CD4-positive, alpha-beta T cell treated with Interferon alpha-2 for 1 hour (primary cell): Measurements from ENCODE around the gene TRIM27.
"Not testable (repeated sequence)": the region's sequence is repeated elsewhere in the genome, so short reads cannot be mapped to it uniquely, and the experiment has no call there.

Experiments used
- DNase-seq, 2 donors: peaks; one replicate each; pipeline ENCODE4 v3.0.0-alpha.2; 2020 to 2022

The TRIM27 gene

GRCh38 chr6:28862077-28862476 lies 61.7 kb downstream of the TRIM27 start:
- no peak for DNase-seq

GRCh38 chr6:28861339-28861738 lies 62.4 kb downstream of the TRIM27 start:
- DNase-seq = no peak

GRCh38 chr6:28860581-28860980 lies 63.2 kb downstream of the TRIM27 start:
- DNase-seq = no peak

- DNase-seq = no peak
Observed at GRCh38 chr6:28858963-28859362, 64.8 kb downstream of the TRIM27 start.

GRCh38 chr6:28856620-28857005 lies 67.2 kb downstream of the TRIM27 start:
- DNase-seq = no peak

GRCh38 chr6:28854405-28854804 lies 69.4 kb downstream of the TRIM27 start:
- not testable (repeated sequence) for DNase-seq
